Measurements from ENCODE around the gene TMEM190.
"Not testable (repeated sequence)": the region's sequence is repeated elsewhere in the genome, so short reads cannot be mapped to it uniquely, and the experiment has no call there.

DNA sequence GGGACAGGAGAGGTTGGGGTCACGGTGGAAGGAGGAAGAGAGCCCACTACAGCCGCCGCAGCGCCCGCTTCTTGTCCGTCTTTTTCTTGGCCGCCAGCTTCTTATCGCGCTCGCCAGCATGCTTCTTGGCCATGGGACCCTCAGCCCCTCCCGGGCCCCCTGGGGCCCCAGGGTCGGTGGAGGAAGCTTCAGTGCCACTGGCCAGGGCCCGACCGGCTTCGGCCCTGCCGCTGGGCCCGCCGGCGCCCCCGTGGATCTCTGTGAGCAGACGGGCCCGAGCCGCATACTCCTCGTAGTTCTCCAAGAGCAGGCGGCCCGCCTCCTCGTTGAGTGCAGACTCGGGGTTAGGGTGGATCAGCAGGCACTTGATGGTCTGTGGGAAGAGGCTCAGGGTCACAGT lies 24.8 kb downstream of the TMEM190 start:
- TF ChIP-seq CTCF (conservative IDR thresholded peaks at IDR 0.05); EZH2 (IDR thresholded peaks at IDR 0.05; ENCODE audit: low read depth): not testable (repeated sequence)

Measured in PC-9 (cell line).